ENCODE results near the gene HNF4A.

GRCh38 chr20:44355498-44356352 is at the start of gene HNF4A:
- TF ChIP-seq CTCF (IDR thresholded peaks at IDR 0.05; ENCODE audit: low read depth, low read length) (no peak), EZH2phosphoT487 (IDR thresholded peaks at IDR 0.05; ENCODE audit: low read depth) (no peak)
